HG02763 (cell line): ENCODE data around the gene PLEKHG3.

Source experiments
- ATAC-seq: cut with Tn5 transposase; IDR thresholded peaks from one replicate; pipeline ENCODE4 v1.9.1; 2021; ENCODE audit warnings: mild to moderate bottlenecking, moderate library complexity; ENCODE audit not compliant: unreplicated experiment

Gene PLEKHG3

DNA sequence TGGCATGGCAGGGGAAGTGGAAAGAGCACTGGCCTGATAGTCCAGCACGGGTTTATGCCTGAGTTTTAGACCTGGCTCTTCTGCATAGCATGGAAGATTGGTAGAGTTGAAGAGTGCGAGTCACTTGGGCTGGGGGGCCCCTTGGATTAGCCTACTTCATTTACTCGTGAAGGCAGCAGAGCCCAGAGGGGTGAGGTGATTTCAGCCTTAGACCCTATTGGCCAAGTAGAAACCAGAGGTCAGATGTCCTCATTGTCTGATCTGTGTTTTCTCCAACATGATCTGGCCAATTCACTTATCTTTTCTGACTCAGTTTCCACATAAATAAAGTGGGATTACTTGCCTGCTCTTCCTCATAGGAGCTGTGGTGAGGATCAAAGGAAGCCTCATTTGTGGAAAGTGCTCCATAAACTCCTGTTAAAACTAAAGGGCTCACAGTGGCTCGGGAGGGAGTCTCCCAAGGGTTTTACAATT lies 1.9 kb downstream of the PLEKHG3 start:
- no peak for ATAC-seq

DNA sequence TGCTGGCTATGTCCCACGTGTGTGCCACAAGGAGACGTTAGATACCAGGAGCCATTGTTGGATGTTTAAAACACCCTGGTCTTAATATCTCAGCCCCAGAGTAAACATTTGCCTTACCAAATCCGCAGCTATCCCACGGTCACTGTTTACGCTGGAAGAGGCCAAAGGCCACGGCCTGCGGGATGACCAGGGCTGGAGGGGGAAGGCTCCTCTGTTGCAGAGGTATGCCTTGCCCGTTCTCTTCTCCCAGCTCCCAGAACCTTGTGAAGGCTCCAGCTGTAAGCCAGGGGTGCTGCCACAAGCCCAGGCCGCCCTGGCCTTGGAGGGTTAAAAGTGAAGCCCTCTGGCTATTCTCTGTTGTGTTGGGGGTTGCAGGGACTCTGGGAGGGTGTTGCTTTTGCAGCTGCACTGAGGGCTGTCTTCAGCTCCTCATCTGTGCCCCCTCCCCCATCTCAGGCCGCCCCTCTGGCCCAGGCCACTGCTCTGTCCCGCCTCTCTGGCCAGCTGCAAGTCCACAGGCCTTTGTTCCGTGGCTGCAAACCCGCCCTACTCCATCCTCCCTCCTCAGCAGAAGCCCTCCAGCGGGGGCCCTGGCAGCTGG lies 2.5 kb downstream of the PLEKHG3 start:
- ATAC-seq: no peak

DNA sequence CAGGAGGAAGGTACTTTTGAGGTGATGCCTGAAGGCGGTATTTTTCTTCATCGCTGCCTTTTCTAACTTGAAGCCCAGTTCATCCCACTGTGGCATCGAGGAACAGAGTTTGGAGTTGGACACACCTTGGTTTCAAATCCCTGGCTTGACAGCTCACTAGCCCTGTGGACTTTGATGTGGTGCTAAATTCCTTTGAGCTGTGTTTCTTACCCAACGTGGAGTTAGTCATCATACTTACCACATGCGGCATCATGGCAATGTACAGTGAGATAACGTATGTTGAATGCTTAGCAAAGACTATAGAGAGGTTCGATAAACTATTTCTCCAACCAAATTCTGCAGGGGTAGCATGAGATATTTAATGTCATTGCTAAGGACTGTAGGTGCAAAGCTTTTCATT lies 3.4 kb downstream of the PLEKHG3 start:
- no peak for ATAC-seq

DNA sequence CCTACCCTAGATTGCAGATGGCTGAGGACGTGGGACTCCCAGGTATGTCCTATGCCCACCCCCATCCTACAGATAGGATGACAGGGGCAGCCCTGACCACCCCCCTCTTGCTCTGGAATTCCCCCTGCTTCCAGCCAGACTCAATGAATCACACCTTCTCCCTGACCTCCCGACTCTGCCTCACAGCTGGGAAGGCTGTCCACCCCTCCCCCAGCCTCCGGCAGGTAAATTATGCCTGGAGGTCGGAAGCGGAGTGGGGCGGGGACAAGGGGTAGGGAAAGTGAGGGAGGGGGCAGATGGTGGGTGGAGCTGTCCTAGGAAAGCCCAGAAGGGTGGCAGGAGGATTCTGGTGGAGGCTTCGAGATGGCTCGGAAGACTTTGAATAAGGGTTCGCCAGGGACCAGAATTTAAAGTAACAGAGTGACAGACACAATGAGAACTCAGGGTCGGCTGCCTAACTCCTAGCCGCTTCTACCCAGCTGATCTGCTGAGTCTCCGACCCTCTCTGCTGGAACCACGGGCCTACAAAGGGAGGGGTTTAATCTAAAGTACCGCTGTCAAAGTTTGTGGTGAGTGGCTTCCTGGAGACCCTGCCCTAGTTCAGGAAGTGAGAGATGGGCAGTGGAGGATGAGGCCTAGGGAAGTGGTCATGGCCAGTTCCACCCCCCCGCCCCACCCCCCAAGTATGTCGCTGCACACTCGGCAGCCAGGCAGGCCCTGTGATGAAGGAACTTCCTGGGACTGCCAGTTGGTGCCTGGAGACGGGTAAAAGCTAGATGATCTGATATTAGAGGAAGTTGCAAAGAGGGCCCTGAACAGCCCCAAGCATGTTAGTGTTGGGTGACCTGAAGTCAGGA lies 4.2 kb downstream of the PLEKHG3 start:
- ATAC-seq: no peak

DNA sequence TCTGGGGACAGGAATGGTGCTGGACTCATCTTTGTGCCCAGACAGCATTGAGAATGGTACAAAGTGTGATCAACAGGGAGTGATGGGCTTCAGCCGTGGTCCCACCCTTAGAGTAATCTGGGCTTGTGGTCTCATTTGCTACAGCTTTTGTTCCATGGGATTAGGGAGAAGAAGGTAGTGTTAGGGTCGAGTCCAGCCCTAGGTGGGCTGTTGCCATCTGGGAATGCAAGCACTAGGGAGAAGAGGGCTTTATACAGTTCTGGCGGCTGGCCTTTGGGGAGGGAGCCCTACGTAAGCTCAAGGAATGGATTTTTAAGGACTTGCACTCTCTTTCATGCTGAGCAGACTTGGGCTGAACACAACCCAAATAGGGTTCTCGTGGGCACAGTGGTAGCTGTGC lies 4.9 kb downstream of the PLEKHG3 start:
- no peak for ATAC-seq

DNA sequence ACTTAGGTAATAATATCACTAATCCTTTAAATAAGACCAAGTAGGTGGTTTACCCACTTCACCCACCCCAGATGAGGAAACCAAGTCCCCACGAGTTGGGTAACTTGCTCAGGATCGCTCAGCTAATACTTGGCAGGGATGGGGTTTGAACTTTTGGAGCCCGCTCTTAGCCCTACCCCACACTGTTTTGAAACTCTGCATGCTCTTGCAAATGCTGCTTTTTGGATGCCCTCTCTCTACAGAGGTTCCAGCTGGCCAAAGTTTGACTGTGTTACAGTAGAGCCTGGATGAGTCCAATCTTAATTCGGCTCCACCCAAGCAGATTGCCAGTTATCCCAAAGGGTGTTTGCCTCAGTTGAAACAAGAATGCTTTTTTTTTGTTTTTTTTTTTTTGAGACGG lies 6.8 kb downstream of the PLEKHG3 start:
- ATAC-seq: no peak

DNA sequence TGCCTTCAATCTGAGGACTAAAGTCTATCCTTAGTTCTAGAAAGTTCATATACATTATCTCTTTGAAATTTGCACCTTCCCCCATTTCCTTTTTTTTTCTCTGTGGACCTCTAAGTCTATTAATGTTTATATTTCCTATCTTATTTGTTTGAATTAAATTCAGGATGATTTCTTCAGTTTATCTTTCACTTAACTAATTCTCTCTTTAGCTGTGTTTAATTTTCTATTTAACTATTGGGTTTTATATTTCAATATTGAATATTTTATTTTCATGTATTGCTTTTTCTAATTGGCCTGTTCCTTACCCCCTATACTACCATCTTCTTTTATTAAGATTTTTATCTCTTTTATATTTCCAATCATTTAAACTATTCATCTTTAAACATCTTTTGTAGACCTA lies 9.5 kb downstream of the PLEKHG3 start:
- no peak for ATAC-seq

DNA sequence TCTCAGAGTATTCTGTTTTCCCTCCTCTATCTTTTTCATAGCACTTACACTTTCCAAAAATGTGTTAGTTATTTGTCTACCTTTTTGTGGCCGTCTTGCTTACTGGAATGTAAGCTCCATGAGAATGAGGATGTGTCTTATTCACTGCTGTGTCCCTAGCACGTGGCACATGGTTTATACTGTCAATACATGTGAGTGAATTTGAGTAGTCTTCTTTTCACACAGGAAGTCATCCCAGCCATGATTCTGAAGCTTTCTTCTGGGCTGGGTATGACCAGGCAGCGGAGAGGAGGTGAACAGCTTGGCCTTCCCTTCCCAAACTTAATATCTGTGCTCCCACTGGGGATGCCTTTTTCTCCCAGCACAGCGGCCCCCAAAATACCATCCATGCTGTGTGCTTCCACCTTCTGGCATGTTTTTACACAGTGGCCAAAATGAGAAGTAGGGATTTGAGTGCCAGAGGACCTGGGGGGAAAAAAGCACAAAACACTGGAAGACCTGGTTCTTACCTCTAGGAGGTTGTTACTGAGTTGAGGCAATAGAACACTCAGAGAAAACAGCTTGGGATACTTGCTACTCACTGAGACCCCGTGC lies 10.3 kb downstream of the PLEKHG3 start:
- ATAC-seq: no peak

DNA sequence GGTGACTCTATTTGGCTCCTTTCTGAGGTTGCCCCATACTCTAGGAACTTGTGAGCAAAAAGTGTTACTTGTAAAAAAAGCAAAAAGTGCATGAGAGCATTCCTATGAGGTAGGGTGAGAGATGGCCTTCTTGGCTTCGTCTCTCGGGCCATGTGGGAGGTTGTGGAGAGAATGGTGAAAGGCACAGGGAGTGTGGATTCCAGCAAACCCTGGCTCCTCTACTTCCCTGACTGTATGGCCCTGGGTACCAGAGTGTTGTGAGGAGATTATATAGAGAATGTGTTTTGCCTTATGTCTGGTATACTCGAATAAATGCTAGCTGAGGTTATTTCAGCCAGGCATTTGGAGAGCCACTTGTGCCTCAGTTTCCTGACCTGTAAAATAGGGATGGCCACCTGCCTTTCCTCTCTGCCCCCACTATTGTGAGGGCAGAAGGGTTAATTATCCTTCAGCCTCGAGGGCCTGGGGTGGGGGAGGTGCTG lies 11.0 kb downstream of the PLEKHG3 start:
- no peak for ATAC-seq

DNA sequence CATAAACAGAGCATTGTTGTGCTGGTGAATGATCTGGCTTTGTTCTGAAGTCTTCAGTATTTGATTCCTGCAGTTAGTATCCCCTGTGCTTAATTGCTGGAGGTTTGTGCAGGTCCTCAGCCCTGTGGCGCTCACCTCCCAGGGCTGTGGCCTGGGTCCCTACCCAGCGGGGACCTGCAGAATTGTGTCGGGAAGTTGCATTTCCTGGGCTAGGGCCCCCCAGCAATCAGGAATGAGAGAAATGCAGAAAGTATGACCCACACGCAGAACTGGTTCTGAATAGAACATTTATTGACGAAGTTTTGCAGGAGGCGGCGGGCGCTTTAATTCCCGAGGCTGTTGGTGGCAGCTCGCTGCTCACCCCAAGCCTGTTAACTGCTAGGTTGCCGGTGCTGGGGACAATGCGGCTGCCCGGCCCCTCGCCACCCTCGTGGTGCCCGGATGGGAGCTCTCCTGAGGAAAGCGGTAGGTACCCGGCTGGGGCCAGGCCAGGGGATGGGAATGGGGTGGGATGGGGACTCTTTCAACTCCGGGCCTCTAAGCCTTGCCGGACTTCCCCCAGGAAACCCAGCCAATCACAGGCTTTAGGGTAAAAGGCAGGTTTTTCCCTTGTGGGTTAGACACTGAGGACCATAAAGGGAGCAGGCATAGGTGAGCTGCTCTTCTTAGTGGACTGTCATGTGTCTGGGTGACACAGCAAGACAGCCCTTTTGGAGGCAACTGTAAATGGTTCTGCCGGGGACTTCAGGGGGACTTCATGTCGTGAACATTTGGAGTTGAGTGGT lies 11.6 kb downstream of the PLEKHG3 start:
- ATAC-seq: no peak

DNA sequence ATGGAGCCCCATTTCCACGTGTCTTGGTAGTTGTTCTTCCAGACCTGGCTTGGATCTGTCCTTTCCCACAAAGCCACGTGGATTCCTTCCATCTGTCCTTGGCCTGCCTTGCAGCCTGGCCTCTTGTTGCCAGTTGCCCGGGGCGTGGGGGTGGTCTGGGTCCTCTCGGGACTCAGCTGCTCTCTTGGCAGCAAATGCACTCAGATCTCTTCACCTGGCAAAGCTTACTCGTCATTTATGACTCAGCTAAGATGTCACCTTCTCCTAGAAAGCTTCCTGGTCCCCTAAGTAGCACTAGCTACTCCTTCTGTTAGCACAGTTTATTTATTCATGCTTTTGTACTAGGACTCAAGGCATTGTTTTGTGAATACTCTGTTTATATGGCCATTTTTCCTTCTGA lies 13.6 kb downstream of the PLEKHG3 start:
- ATAC-seq: no peak

DNA sequence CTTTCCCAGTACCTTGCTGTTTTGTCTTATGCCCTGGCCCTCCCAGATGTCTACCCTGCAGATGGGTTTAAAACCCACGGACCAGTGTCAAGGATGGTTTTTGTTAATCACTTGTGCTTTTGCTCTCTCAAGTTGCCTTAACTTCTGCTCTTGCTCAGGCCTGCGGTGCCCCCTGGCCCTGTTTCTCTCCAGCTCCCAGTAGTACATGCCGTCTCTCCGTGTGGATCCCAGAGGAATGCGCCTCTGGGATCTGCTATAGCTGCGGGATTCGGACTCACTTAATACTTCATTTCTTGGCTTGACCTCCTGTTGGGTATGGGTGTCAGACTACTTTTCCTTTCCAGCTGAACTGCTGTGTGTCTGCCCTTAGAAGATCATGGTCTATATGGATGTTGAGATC lies 14.5 kb downstream of the PLEKHG3 start:
- no peak for ATAC-seq

DNA sequence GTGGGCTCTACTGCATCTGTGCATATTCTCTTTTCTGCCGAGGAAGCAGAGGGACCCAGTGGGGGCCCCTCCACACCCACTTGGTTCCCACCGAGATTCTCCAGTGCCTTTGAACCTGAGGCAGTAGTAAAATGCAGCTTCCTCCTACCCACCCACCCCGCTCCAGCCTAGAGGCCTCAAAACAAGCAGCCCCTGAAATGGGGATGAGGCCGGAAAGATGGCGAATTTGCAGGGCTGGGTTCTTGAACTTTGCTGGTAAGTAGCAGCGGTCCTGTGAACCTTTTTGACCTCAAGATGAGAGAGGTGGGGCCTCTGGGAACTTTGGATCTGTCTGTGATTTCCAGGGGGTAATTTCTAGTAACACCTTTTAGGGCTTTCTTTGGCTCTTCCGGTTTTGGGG lies 15.4 kb downstream of the PLEKHG3 start:
- ATAC-seq: no peak

DNA sequence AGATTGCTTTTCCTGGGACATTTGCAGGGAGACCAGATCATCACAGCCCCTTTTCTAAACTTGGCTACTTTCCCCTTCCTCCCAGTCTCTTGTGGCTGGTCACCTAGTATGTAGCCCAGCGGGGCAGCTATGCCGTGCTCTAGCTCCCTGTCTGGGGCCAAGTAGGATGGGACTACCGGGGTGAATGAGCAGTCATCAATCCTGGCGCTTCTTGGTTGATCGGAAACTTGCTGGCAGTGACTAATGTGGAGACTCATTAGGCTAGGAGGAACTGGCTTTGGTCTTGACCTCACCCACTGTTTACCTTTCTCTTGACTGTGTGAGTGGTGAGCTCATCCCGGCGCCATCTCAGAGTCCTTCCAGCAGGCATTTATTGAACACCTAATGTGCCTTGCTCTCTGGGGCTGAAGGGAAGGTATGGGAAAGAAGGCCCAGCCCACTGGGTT lies 15.9 kb downstream of the PLEKHG3 start:
- no peak for ATAC-seq

DNA sequence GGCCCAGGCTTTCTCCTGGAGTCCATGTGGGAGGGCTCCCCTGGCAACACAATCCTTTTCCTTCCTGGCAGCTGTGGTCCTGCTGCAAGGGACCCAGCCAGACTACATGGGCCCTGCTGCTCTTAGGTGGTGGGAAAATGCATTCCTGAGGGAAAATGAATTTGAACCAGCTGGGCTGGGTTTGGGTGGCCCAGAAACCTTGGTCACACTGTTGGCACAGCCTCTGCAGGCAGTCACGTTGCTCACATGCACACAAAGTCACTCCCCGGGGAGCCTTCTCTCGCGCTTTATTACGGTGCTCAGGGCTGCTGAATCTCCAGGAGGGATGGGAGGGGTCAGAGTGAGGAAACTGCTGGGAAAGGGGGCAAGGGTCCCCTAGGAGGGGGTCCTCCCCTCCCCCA lies 17.2 kb downstream of the PLEKHG3 start:
- ATAC-seq: no peak

DNA sequence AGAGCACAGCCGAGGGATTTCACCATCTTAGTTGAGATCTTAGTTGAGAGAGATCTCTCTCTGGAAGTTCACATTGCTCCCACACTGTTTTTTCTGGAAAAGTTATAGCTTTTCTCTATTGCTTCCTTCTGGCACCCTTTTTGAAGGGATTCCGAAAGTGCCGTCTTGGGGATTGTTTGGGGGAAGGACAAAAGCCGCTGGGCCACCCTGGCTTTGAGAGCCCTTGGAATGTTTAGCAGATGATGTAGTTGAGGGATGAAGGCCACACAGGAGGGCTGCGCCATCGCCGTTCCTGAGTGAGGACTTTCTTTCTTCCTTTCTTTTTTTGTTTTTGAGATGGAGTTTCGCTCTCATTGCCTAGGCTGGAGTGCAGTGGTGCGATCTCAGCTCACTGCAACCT lies 17.7 kb downstream of the PLEKHG3 start:
- no peak for ATAC-seq

DNA sequence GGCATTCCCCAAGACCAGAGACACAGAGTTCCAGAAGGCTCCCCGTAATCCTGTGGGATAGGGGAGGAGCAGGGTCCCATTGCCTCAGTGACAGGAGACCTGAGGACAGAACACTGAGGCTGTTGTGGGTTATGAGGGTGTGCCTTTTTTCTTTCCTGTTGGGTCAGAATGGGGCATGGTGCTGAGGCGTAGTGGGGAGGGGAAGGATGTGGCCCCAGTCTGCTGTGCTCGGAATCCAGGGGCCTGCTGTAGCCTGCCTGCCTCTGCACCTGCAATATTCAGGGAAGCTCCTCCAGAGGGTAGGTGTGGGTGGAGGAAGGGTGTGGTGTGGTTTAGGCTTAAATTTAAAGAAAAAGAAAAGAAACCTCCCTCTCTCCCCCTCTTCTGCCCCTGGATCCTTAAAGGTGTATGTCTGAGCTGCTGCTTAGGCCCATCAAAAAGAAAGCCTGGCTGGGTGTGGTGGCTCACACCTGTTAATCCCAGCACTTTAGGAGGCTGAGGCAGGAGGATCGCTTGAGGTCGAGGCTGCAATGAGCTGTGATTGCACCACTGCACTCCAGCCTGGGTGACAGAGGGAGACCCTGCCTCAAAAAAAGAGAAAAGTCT lies 18.7 kb downstream of the PLEKHG3 start:
- ATAC-seq: no peak

DNA sequence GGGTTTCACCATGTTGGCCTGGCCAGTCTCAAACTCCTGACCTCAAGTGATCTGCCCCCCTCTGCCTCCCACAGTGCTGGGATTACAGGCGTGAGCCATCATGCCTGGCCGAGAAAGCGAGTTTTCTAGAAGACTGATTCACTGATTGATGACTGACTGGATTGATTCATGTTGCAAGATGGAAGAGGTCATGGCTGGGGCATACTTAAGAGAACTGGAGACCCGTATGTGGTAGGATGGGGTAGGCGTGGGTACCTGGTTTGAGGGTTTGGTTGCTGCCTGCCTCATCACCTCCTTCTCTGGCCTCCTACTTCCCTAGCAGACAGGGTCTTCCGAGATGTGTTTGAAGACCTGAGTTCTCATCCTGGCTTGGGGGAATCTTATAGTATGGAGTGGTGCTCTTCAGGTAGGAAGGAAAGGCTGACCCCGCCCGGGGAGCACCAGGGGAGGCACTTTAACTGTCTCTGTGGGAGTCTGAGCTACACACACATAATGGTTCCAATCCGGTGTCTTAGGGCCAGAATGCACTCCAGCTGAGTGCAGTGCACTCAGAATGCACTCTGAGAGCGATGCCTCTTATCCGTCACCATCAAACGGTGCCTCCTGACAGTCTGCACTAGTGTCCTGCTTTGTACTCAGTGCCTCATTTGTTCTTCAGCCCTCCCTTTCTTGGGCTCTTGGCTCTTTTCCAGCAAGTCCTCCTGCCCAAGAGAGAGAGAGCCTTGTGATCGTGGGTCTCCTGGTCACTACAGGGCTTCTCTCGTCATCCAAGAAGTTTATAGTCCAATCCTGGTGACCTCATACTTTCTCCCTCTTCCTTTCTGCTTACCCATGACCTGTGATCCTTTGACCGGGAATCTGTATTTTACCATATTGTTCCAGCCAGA lies 19.7 kb downstream of the PLEKHG3 start:
- ATAC-seq: no peak

DNA sequence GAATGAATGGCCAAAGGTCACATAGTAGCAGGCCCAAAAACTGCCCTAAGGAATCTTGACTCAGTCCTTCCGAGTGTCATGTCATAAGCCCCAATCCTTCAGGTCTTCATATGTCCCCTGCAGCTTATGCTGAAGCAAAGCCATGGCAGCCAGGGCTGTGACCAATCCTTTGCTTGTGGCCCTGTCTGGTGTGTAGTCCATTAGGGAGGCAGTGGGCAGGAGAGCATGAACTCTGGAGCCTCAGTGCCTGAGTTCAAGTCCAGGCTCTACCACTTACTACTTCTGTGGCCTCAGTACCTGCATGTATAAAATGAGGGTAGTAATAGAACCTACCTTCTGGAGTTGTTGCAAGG lies 20.3 kb downstream of the PLEKHG3 start:
- ATAC-seq: no peak

DNA sequence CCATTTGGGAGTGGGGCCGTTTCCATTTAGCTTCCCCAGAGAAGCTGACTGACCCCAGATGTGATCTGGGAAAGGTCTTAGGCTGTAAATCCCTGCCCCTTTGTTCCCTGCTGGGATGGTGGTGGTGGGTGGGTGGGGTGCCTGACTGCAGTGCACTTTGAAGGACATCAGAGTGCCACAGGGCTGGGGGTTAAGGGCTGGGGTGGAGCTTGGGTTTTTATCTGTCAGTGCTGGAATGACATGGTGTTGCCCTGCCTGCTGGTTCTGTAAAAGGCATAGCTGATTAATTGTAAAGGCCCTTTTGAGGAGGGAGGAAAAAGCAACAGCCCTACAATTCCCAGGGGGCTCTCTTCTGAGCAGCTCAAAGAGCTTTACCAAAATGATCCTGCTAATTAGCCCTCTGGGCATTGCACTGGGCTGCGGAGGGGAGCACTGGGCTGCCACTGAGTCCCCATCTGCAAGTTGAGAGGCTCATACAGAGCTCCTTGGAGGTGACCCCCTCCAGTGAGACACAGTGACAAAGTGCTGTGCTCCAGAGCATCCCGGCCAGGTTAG lies 21.1 kb downstream of the PLEKHG3 start:
- no peak for ATAC-seq
